ENCODE data around the gene MRPS10. TPM values are rescaled to one million over a fixed set of nuclear protein-coding genes. Genes with fewer than 3 reads are reported as not detected.
"Not testable (repeated sequence)": the region's sequence is repeated elsewhere in the genome, so short reads cannot be mapped to it uniquely, and the experiment has no call there.

The MRPS10 gene
- total RNA-seq, 2 donors from 2014 or later, result 27.9 to 52.4 TPM

GRCh38 chr6:42204768-42205282 lies 12.8 kb downstream of the MRPS10 start:
- H3K27me3 ChIP-seq, result no peaks in the 10 kb centered on the region

GRCh38 chr6:42203183-42203582 lies 14.5 kb downstream of the MRPS10 start:
- Histone ChIP-seq H3K9me3 (no peaks in the 10 kb centered on the region), H3K36me3 (peaks cover 13% of the 10 kb centered on the region), H3K4me3 (no peak overlapping the region), H3K4me1 (peaks cover 0 to under 1% of the 10 kb centered on the region in 2 donors), H3K27me3 (no peaks in the 10 kb centered on the region), H3K27ac (no peak overlapping the region)
- no peak for TF ChIP-seq CTCF (IDR thresholded peaks at IDR 0.05)
- DNase-seq (ENCODE audit: low spot score), result no peak

More at GRCh38 chr6:42204768-42205282, 12.8 kb downstream of the MRPS10 start:
- TF ChIP-seq CTCF (IDR thresholded peaks at IDR 0.05), result no peak
- DNase-seq (ENCODE audit: low spot score), result no peak
- Histone ChIP-seq H3K4me1 (no peaks in the 10 kb centered on the region), H3K27ac (no peak overlapping the region), H3K36me3 (peaks cover 30% of the 10 kb centered on the region), H3K9me3 (no peaks in the 10 kb centered on the region), H3K4me3 (no peak overlapping the region)

GRCh38 chr6:42202131-42202915 lies 15.3 kb downstream of the MRPS10 start:
- not testable (repeated sequence) for H3K4me1 ChIP-seq, H3K27ac ChIP-seq, H3K27me3 ChIP-seq, H3K9me3 ChIP-seq, H3K36me3 ChIP-seq, H3K4me3 ChIP-seq
- DNase-seq (ENCODE audit: low spot score), result peak; percentile 18

GRCh38 chr6:42201382-42201781 lies 16.3 kb downstream of the MRPS10 start:
- Histone ChIP-seq H3K4me1 (peaks cover 0 to 9% of the 10 kb centered on the region in 2 donors), H3K9me3 (no peaks in the 10 kb centered on the region), H3K27me3 (no peaks in the 10 kb centered on the region), H3K36me3 (peaks cover under 1% of the 10 kb centered on the region), H3K4me3 (no peak overlapping the region), H3K27ac (no peak overlapping the region)
- no peak for TF ChIP-seq CTCF (IDR thresholded peaks at IDR 0.05)
- DNase-seq (ENCODE audit: low spot score), result no peak

- Histone ChIP-seq H3K27me3 (no peaks in the 10 kb centered on the region), H3K36me3 (no peaks in the 10 kb centered on the region), H3K4me3 (no peak overlapping the region), H3K27ac (no peak overlapping the region), H3K9me3 (no peaks in the 10 kb centered on the region), H3K4me1 (peaks cover 0 to 9% of the 10 kb centered on the region in 2 donors)
- no peak for DNase-seq (ENCODE audit: low spot score)
- TF ChIP-seq CTCF (IDR thresholded peaks at IDR 0.05), result no peak
Observed at GRCh38 chr6:42200035-42200434, 17.6 kb downstream of the MRPS10 start.

- no peaks in the 10 kb centered on the region for H3K9me3 ChIP-seq
- no peak overlapping the region for H3K4me3 ChIP-seq
- no peak overlapping the region for H3K27ac ChIP-seq
- no peaks in the 10 kb centered on the region for H3K27me3 ChIP-seq
- no peak for DNase-seq (ENCODE audit: low spot score)
- no peak for TF ChIP-seq CTCF (IDR thresholded peaks at IDR 0.05)
- no peaks in the 10 kb centered on the region for H3K36me3 ChIP-seq
- H3K4me1 ChIP-seq, result peaks cover 0 to 9% of the 10 kb centered on the region in 2 donors
Observed at GRCh38 chr6:42199106-42199981, 18.3 kb downstream of the MRPS10 start.

Data from right atrium auricular region (tissue), 2 donors.